K562 (cell line): ENCODE results near the gene CTXND1.

Source experiments
- BRCA1 ChIP-seq, 2 experiments: fragments of 450-650 bp in 1 of 2; sonication (generic) in 1 of 2; formaldehyde crosslinking in 1 of 2; IDR thresholded peaks; 2 replicates each; pipeline versions ENCODE4 v1.5.0 to v1.6.1; 2017 to 2020; ENCODE audit warnings: mild to moderate bottlenecking in 1 of 2, missing genetic modification reagents in 1 of 2
- CTCF ChIP-seq, 3 experiments: IDR thresholded peaks in 2 of 3; conservative IDR thresholded peaks in 1 of 3; 2 replicates each; pipeline ENCODE4 v1.5.1; 2011 to 2012; ENCODE audit warnings: low read length in 3 of 3, mild to moderate bottlenecking in 3 of 3, control low read depth in 2 of 3, improper control_type of control experiment in 1 of 3, inconsistent platforms in 1 of 3, low read depth in 1 of 3, mixed read lengths in 1 of 3, moderate library complexity in 1 of 3; ENCODE audit not compliant: insufficient read depth in 2 of 3
- EP300 ChIP-seq: IDR thresholded peaks from 2 replicates; pipeline ENCODE4 v1.6.1; 2012; ENCODE audit warnings: low read length, improper control_type of control experiment
- MXI1 ChIP-seq: IDR thresholded peaks from 2 replicates; pipeline ENCODE4 v1.6.1; 2011; ENCODE audit warnings: low read depth, mild to moderate bottlenecking, improper control_type of control experiment, low read length
- MYC ChIP-seq, 2 experiments: fragments of 250-450 bp in 1 of 2; sonication (Bioruptor Pico) in 1 of 2; IDR thresholded peaks; 2 replicates each; pipeline versions ENCODE4 v1.5.1 to v1.6.1; 2012 to 2021; ENCODE audit warnings: low read depth in 2 of 2, borderline replicate concordance in 1 of 2, improper control_type of control experiment in 1 of 2, low read length in 1 of 2, mild to moderate bottlenecking in 1 of 2, moderate library complexity in 1 of 2

GRCh38 chr15:80252121-80252518 is at the start of gene CTXND1:
- TF ChIP-seq EP300 (no peak), CTCF (IDR thresholded peaks at IDR 0.05 in 2 of 3, conservative IDR thresholded peaks at IDR 0.05 in 1 of 3; ENCODE audit: insufficient read depth in 2 of 3, low read depth in 1 of 3, low read length in 3 of 3) (no peak), MXI1 (no peak), BRCA1 (IDR thresholded peaks at IDR 0.05) (no peak), BRCA1 (CRISPR knock-in tag; IDR thresholded peaks at IDR 0.05) (no peak), MYC (IDR thresholded peaks at IDR 0.05; ENCODE audit: low read depth, low read length) (no peak), MYC (CRISPR knock-in tag; IDR thresholded peaks at IDR 0.05; ENCODE audit: borderline replicate concordance, low read depth) (no peak)
